IPS DF 6.9 (cell line): ENCODE data around the gene KY.

Experiments used
- DNase-seq: peaks from one replicate; pipeline ENCODE4 v3.0.0-alpha.2; 2013; ENCODE audit warnings: low read depth, low spot score
- H3K27ac ChIP-seq: one replicate; pipeline ENCODE4 v1.5.1; 2013; ENCODE audit warnings: low read length, control low read depth
- H3K27me3 ChIP-seq: 2 replicates; pipeline ENCODE4 v1.6.1; 2013; ENCODE audit warnings: mild to moderate bottlenecking, low read length; ENCODE audit not compliant: control insufficient read depth, insufficient read depth
- H3K36me3 ChIP-seq: 2 replicates; pipeline ENCODE4 v1.6.1; 2013; ENCODE audit warnings: low read length; ENCODE audit not compliant: control insufficient read depth, insufficient read depth
- H3K4me1 ChIP-seq: 2 replicates; pipeline ENCODE4 v1.6.1; 2013; ENCODE audit warnings: low read length; ENCODE audit not compliant: control insufficient read depth, insufficient read depth
- H3K4me3 ChIP-seq: 2 replicates; pipeline ENCODE4 v1.5.1; 2013; ENCODE audit warnings: mild to moderate bottlenecking, low read length
- H3K9me3 ChIP-seq: 2 replicates; pipeline ENCODE4 v1.6.1; 2013; ENCODE audit warnings: low read length, inconsistent platforms; ENCODE audit not compliant: control insufficient read depth, insufficient read depth
- WGBS: extraction: QIAGEN DNeasy Blood & Tissue Kit; methylation state at CpG from one replicate; pipeline ENCODE4 v1.1.7; 2013; ENCODE audit warnings: mixed read lengths, missing lambda C conversion rate; ENCODE audit not compliant: insufficient read length, insufficient coverage; 5-methylcytosine and 5-hydroxymethylcytosine counted together

Gene KY

GRCh38 chr3:134644731-134645514, 5.9 kb downstream of the KY start:
- Histone ChIP-seq H3K4me3 (no peak overlapping the region), H3K27ac (no peak overlapping the region), H3K36me3 (no peaks in the 10 kb centered on the region), H3K4me1 (peaks cover 4% of the 10 kb centered on the region; the same call in 1 of the 2 replicates), H3K27me3 (peaks cover 24% of the 10 kb centered on the region), H3K9me3 (no peaks in the 10 kb centered on the region)
- DNase-seq, result no peak
- WGBS, result no CpG with 5 or more reads among the region's 11 CpGs

- Histone ChIP-seq H3K4me1 (peaks cover 4% of the 10 kb centered on the region; the same call in 1 of the 2 replicates), H3K27me3 (peaks cover 7% of the 10 kb centered on the region; the same call in 1 of the 2 replicates), H3K4me3 (no peak overlapping the region), H3K36me3 (no peaks in the 10 kb centered on the region), H3K27ac (no peak overlapping the region), H3K9me3 (no peaks in the 10 kb centered on the region)
- no CpG with 5 or more reads among the region's 8 CpGs for WGBS
- DNase-seq, result no peak
These were observed 7.6 kb downstream of the KY start for GRCh38 chr3:134643150-134643675.

GRCh38 chr3:134642445-134643149, 8.2 kb downstream of the KY start:
- no peaks in the 10 kb centered on the region for H3K36me3 ChIP-seq
- no CpG with 5 or more reads among the region's 5 CpGs for whole genome bisulfite sequencing
- peaks cover 3% of the 10 kb centered on the region; the same call in 1 of the 2 replicates for H3K27me3 ChIP-seq
- no peaks in the 10 kb centered on the region for H3K9me3 ChIP-seq
- DNase-seq, result no peak
- H3K4me3 ChIP-seq, result no peak overlapping the region
- H3K27ac ChIP-seq, result no peak overlapping the region
- peaks cover 6% of the 10 kb centered on the region; the same call in 1 of the 2 replicates for H3K4me1 ChIP-seq

- no peak for DNase-seq
- whole genome bisulfite sequencing, result no CpG with 5 or more reads among the region's 4 CpGs
- Histone ChIP-seq H3K27ac (no peak overlapping the region), H3K9me3 (no peaks in the 10 kb centered on the region), H3K4me1 (peaks cover 6% of the 10 kb centered on the region; the same call in 1 of the 2 replicates), H3K36me3 (no peaks in the 10 kb centered on the region), H3K27me3 (peaks cover 3% of the 10 kb centered on the region; the same call in 1 of the 2 replicates), H3K4me3 (no peak overlapping the region)
These were observed 9.0 kb downstream of the KY start for GRCh38 chr3:134641671-134642300.

- H3K4me1 ChIP-seq, result peaks cover 6% of the 10 kb centered on the region; the same call in 1 of the 2 replicates
- H3K27me3 ChIP-seq, result peaks cover 3% of the 10 kb centered on the region; the same call in 1 of the 2 replicates
- no peak overlapping the region for H3K4me3 ChIP-seq
- no peak overlapping the region for H3K27ac ChIP-seq
- H3K9me3 ChIP-seq, result no peaks in the 10 kb centered on the region
- peak; percentile 37 for DNase-seq
- WGBS, result no CpG with 5 or more reads among the region's 4 CpGs
- H3K36me3 ChIP-seq, result no peaks in the 10 kb centered on the region
These were observed 9.9 kb downstream of the KY start for GRCh38 chr3:134640872-134641470.

- no CpG with 5 or more reads among the region's 5 CpGs for WGBS
- H3K27me3 ChIP-seq, result peaks cover 3% of the 10 kb centered on the region; the same call in 1 of the 2 replicates
- H3K4me3 ChIP-seq, result no peak overlapping the region
- no peak overlapping the region for H3K27ac ChIP-seq
- H3K9me3 ChIP-seq, result no peaks in the 10 kb centered on the region
- peaks cover 6% of the 10 kb centered on the region; the same call in 1 of the 2 replicates for H3K4me1 ChIP-seq
- H3K36me3 ChIP-seq, result no peaks in the 10 kb centered on the region
- no peak for DNase-seq
These were observed 10.4 kb downstream of the KY start for GRCh38 chr3:134640378-134640777.

- no peak for DNase-seq
- no CpG with 5 or more reads among the region's 6 CpGs for WGBS
- Histone ChIP-seq H3K4me3 (no peak overlapping the region), H3K27ac (no peak overlapping the region), H3K27me3 (peaks cover 2% of the 10 kb centered on the region; the same call in 1 of the 2 replicates), H3K4me1 (peaks cover 6% of the 10 kb centered on the region; the same call in 1 of the 2 replicates), H3K36me3 (no peaks in the 10 kb centered on the region), H3K9me3 (no peaks in the 10 kb centered on the region)
These were observed 12.3 kb downstream of the KY start for GRCh38 chr3:134638385-134639030.

- Histone ChIP-seq H3K4me3 (no peak overlapping the region), H3K27me3 (no peaks in the 10 kb centered on the region), H3K27ac (no peak overlapping the region), H3K36me3 (no peaks in the 10 kb centered on the region), H3K9me3 (no peaks in the 10 kb centered on the region), H3K4me1 (0 out of 2 replicates have a peak, but pooled peaks cover 2% of the 10 kb centered on the region)
- no CpG with 5 or more reads among the region's 1 CpG for WGBS
- DNase-seq, result no peak
These were observed 14.4 kb downstream of the KY start for GRCh38 chr3:134636406-134636805.

- no peak overlapping the region for H3K27ac ChIP-seq
- 100% methylated on average over 1 of the region's 1 CpG for WGBS
- DNase-seq, result no peak
- H3K36me3 ChIP-seq, result no peaks in the 10 kb centered on the region
- H3K4me1 ChIP-seq, result no peaks in the 10 kb centered on the region
- H3K9me3 ChIP-seq, result no peaks in the 10 kb centered on the region
- H3K27me3 ChIP-seq, result no peaks in the 10 kb centered on the region
- H3K4me3 ChIP-seq, result no peak overlapping the region
These were observed 20.3 kb downstream of the KY start for GRCh38 chr3:134630506-134630905.
